HEK293T (cell line): ENCODE results near the gene SYNM.

Experiments
- BHLHE40 ChIP-seq: fragments of 450-650 bp; IDR thresholded peaks from 2 replicates; pipeline ENCODE4 v1.6.1; 2016; ENCODE audit warnings: mild to moderate bottlenecking, moderate library complexity, borderline replicate concordance
- FOXK2 ChIP-seq: fragments of 450-650 bp; IDR thresholded peaks from 2 replicates; pipeline ENCODE4 v1.6.1; 2016; ENCODE audit warnings: mild to moderate bottlenecking
- FOXM1 ChIP-seq: fragments of 450-650 bp; IDR thresholded peaks from 2 replicates; pipeline ENCODE4 v1.6.1; 2017; ENCODE audit warnings: mild to moderate bottlenecking, borderline replicate concordance

DNA sequence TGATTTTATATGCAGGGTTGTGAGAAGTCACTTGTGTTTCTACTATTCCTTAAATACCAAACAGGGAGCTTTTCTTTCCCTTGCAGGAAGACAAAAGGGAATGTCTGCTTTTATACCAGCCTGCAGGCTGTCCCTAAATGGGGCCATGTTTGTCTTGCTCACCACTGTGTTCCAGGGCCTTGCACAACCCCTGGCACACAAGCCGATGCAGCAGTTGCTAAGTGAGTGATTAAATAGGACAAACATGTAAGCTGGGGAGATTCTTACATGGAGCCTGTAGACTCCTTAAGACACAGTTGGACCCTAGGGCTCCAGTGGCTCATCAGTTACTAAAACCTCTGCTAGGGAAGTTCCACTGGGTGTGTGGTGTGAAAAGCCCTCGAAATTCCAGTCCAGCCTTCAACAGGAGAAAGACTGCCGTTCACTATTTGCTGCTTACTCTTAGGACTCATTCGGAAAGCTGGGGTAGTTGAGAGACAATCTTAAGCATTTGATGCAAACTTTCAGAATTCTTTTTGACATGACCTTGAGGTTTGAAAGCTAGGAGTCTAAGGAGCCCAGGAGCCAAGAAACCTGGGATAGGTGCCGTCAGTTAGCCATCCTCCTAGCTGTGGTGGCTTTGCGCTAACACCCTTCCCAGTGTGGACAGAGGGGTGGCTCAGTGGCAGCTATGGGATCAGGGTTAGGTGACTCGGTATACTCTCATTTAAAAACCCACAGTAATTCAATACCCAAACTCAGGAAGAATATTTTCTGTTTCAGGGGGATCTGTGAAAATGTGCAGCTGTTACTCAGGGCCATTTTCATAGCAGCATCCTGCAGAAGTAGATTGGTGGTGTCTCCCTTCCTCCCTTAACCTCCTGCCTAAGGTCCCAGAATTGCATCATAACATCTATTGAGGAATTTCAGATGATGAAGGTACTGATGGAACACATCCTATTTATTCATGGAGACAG lies 39.1 kb downstream of the SYNM start:
- TF ChIP-seq FOXK2 (no peak), BHLHE40 (no peak), FOXM1 (no peak)
